Endothelial cell of umbilical vein (primary cell): ENCODE measurements around the gene MYH3. TPM values are rescaled to one million over a fixed set of nuclear protein-coding genes. Genes with fewer than 3 reads are reported as not detected.

Experiments used
- BruUV-seq: library from RNA; stranded (reverse); fragments of 400-500 nt; replicated peaks from 2 replicates; lab custom pipeline; 2021; lab: Mats Ljungman, UMichigan
- CTCF ChIA-PET: fragments of 300-600, 350-600 bp; sonication (Branson Sonifier 250); formaldehyde crosslinking; loops from one replicate; lab custom pipeline; 2021; ENCODE audit warnings: antibody characterized with exemption, inconsistent platforms; lab: Charles Lee
- POLR2A ChIA-PET: fragments of 300-600, 350-600 bp; sonication (Branson Sonifier 250); formaldehyde crosslinking; loops from one replicate; lab custom pipeline; 2021; ENCODE audit warnings: antibody characterized with exemption, inconsistent platforms; lab: Charles Lee
- DNase-seq: peaks from one replicate; pipeline ENCODE4 v3.0.0-alpha.2; 2011; ENCODE audit warnings: low read depth, low spot score
- FAIRE-seq: peaks from 2 replicates; lab custom pipeline; 2011; peaks lifted over from hg19 to GRCh38; lab: Jason Lieb, UNC
- H2AFZ ChIP-seq: 2 replicates; pipeline ENCODE4 v1.6.0; 2012; ENCODE audit warnings: low read depth, low read length, control low read depth, inconsistent platforms
- H3K27ac ChIP-seq: 2 replicates; pipeline ENCODE4 v1.5.1; 2011; ENCODE audit warnings: low read depth, mild to moderate bottlenecking, control low read depth, low read length, moderate library complexity; ENCODE audit not compliant: insufficient read depth
- H3K27me3 ChIP-seq, 2 experiments: 2 replicates each; pipeline versions ENCODE4 v1.6.0 to v1.6.1; 2011; ENCODE audit warnings: low read length in 2 of 2, mixed read lengths in 1 of 2; ENCODE audit not compliant: control insufficient read depth in 2 of 2, insufficient read depth in 2 of 2
- H3K36me3 ChIP-seq, 2 experiments: 2 replicates in 1 of 2; 3 replicates in 1 of 2; pipeline ENCODE4 v1.5.1; 2011; ENCODE audit warnings: low read length in 2 of 2, mild to moderate bottlenecking in 1 of 2, moderate library complexity in 1 of 2; ENCODE audit not compliant: control insufficient read depth in 2 of 2, insufficient read depth in 2 of 2; ENCODE audit errors: extremely low read depth in 1 of 2
- H3K4me1 ChIP-seq: 3 replicates; pipeline ENCODE4 v1.5.1; 2011; ENCODE audit warnings: mild to moderate bottlenecking, low read length; ENCODE audit not compliant: control insufficient read depth, insufficient read depth; ENCODE audit errors: extremely low read depth
- H3K4me2 ChIP-seq: 2 replicates; pipeline ENCODE4 v1.6.1; 2011; ENCODE audit warnings: low read length, control low read depth, mixed read lengths; ENCODE audit not compliant: insufficient read depth
- H3K4me3 ChIP-seq, 3 experiments: fragments of 200-600 bp in 1 of 3; sonication (generic), shearing (Covaris generic) in 1 of 3; replicated peaks in 1 of 3; 2 replicates each; pipeline ENCODE4 v1.5.1; 2011 to 2016; ENCODE audit warnings: control low read depth in 3 of 3, low read length in 3 of 3, mild to moderate bottlenecking in 2 of 3, inconsistent platforms in 1 of 3, low read depth in 1 of 3, moderate library complexity in 1 of 3; ENCODE audit not compliant: insufficient read depth in 1 of 3
- H3K79me2 ChIP-seq: 2 replicates; pipeline ENCODE4 v1.6.0; 2012; ENCODE audit warnings: low read length, inconsistent platforms; ENCODE audit not compliant: control insufficient read depth, insufficient read depth
- H3K9ac ChIP-seq: replicated peaks from 2 replicates; pipeline ENCODE3; 2011; ENCODE audit warnings: low read length, control low read depth; ENCODE audit not compliant: insufficient read depth; ENCODE audit errors: extremely low read depth
- H3K9me1 ChIP-seq: replicated peaks from 3 replicates; pipeline ENCODE4 v1.6.0; 2011; ENCODE audit warnings: mild to moderate bottlenecking, low read length; ENCODE audit not compliant: control insufficient read depth, insufficient read depth; ENCODE audit errors: extremely low read depth
- H3K9me3 ChIP-seq: replicated peaks from 2 replicates; pipeline ENCODE4 v1.5.1; 2012; ENCODE audit warnings: low read length, inconsistent platforms; ENCODE audit not compliant: control insufficient read depth, insufficient read depth
- H4K20me1 ChIP-seq: replicated peaks from 2 replicates; pipeline ENCODE3; 2011; ENCODE audit warnings: mild to moderate bottlenecking, low read length; ENCODE audit not compliant: control insufficient read depth, insufficient read depth; ENCODE audit errors: extremely low read depth
- CTCF ChIP-seq, 2 donors: IDR thresholded peaks; 1 replicate in 1 of 2; 2 replicates in 1 of 2; pipeline ENCODE4 v1.5.1; 2011; ENCODE audit warnings: low read length in 2 of 2, mild to moderate bottlenecking in 2 of 2, moderate library complexity in 2 of 2, control low read depth in 1 of 2, inconsistent platforms in 1 of 2, low read depth in 1 of 2; ENCODE audit not compliant: insufficient read depth in 1 of 2; ENCODE audit errors: extremely low read depth in 1 of 2
- EZH2 ChIP-seq: IDR thresholded peaks from 2 replicates; pipeline ENCODE4 v1.6.1; 2012; ENCODE audit warnings: borderline replicate concordance, low read depth, mild to moderate bottlenecking, moderate library complexity, low read length, inconsistent platforms; ENCODE audit not compliant: severe bottlenecking
- FOS ChIP-seq: IDR thresholded peaks from 2 replicates; pipeline ENCODE4 v1.6.1; 2011; ENCODE audit warnings: mild to moderate bottlenecking, low read length, moderate library complexity, borderline replicate concordance; ENCODE audit not compliant: insufficient read depth
- GATA2 ChIP-seq: IDR thresholded peaks from 2 replicates; pipeline ENCODE4 v1.7.0; 2011; ENCODE audit warnings: low read depth, mild to moderate bottlenecking, moderate library complexity, mixed read lengths, low read length; ENCODE audit not compliant: insufficient read length, insufficient read depth
- JUN ChIP-seq: IDR thresholded peaks from 2 replicates; pipeline ENCODE4 v1.6.1; 2011; ENCODE audit warnings: borderline replicate concordance, low read depth; ENCODE audit not compliant: insufficient read length, insufficient read depth
- MAX ChIP-seq: IDR thresholded peaks from 2 replicates; pipeline ENCODE4 v1.6.1; 2011; ENCODE audit not compliant: insufficient read depth, insufficient read length
- MYC ChIP-seq: IDR thresholded peaks from one replicate; pipeline ENCODE4 v1.6.1; 2011; ENCODE audit warnings: mild to moderate bottlenecking, low read depth, low read length
- POLR2A ChIP-seq: IDR thresholded peaks from 2 replicates; pipeline ENCODE4 v1.6.1; 2012; ENCODE audit warnings: low read depth, mild to moderate bottlenecking, control low read depth, low read length
- POLR2AphosphoS5 ChIP-seq: IDR thresholded peaks from 2 replicates; pipeline ENCODE4 v1.6.1; 2012; ENCODE audit warnings: low read depth, mild to moderate bottlenecking, control low read depth, low read length, moderate library complexity; ENCODE audit not compliant: insufficient read depth
- dilution Hi-C: fragments of 300-500 bp; cut with MboI; formaldehyde crosslinking; loops from one replicate; pipeline ENCODE4 v1.15.0; 2019; ENCODE audit warnings: low sequenced_read_pairs; ENCODE audit not compliant: extremely low pct_ligation_motif_present
- intact Hi-C: fragments of 100-400 bp; cut with micrococcal nuclease; formaldehyde crosslinking; loops from one replicate; pipeline ENCODE4 v1.10.0; 2022
- polyA plus RNA-seq, 4 experiments: library from polyadenylated mRNA; depleted of rRNA in 3 of 4; stranded (reverse) in 3 of 4; unstranded in 1 of 4; fragments of >200 nt; gene quantifications; 2 replicates each; pipeline versions ENCODE4 v1.2.1 to v1.2.3, GENCODE V29; 2011 to 2012; ENCODE audit warnings: missing spikeins in 1 of 4
- total RNA-seq: library from RNA; stranded (reverse); gene quantifications from 2 replicates; pipeline ENCODE4 v1.2.3, GENCODE V29; 2021

Gene MYH3
- total and polyA plus RNA-seq, 2 donors (not counting 3 experiments of a cell fraction or from before 2014, with no cell fraction given) = 0.65 to 0.73 TPM

- no peak for TF ChIP-seq MAX
- no peak for TF ChIP-seq GATA2
- TF ChIP-seq FOS = no peak
- TF ChIP-seq JUN = no peak
- TF ChIP-seq POLR2A = no peak
- TF ChIP-seq MYC = no peak
- no peak for TF ChIP-seq EZH2
- TF ChIP-seq POLR2AphosphoS5 = no peak
- no peak for TF ChIP-seq CTCF (IDR thresholded peaks at IDR 0.05; ENCODE audit: extremely low read depth in 1 of 2, insufficient read depth in 1 of 2, low read depth in 1 of 2, low read length in 2 of 2)
- no peaks in the 10 kb centered on the region for H3K79me2 ChIP-seq
- no peaks in the 10 kb centered on the region for H3K36me3 ChIP-seq
- no peak overlapping the region for H2AFZ ChIP-seq
- no peaks in the 10 kb centered on the region for H3K9me3 ChIP-seq
- no TSS peak for BruUV-seq
- dilution Hi-C loops (no loop called here), intact Hi-C loops (loop anchor here (10.0 kb wide), 1 partner anchor 892 kb away; no protein-coding TSS in a partner anchor)
- H3K9me1 ChIP-seq = no peaks in the 10 kb centered on the region
- H3K27me3 ChIP-seq = no peaks in the 10 kb centered on the region
- H3K4me3 ChIP-seq = no peak overlapping the region
- FAIRE-seq (no peak), DNase-seq (no peak)
- H3K4me1 ChIP-seq = no peaks in the 10 kb centered on the region
- POLR2A ChIA-PET = no interaction called here
- H3K9ac ChIP-seq = no peak overlapping the region
- no peak overlapping the region for H3K27ac ChIP-seq
- CTCF ChIA-PET = interaction anchor here (0.8 to 8.2 kb wide), 19 partner anchors 9 to 1039 kb away, joined by 3 to 108 read pairs (median 8); partner anchors contain the start of genes CFAP52 and STX8
- H3K4me2 ChIP-seq = no peak overlapping the region
- H4K20me1 ChIP-seq = no peaks in the 10 kb centered on the region
These were observed 40.0 kb downstream of the MYH3 start for GRCh38 chr17:10617120-10617505.
